Measurements from ENCODE around the gene PADI4.

- TF ChIP-seq CTCF (IDR thresholded peaks at IDR 0.05) (no peak), POLR2A (IDR thresholded peaks at IDR 0.05) (no peak), POLR2AphosphoS5 (IDR thresholded peaks at IDR 0.05) (no peak)
Measured at GRCh38 chr1:17319561-17320350, 11.8 kb downstream of the PADI4 start.
